RWPE1 (cell line): ENCODE data around the gene KLHL15.

Experiments
- CTCF ChIA-PET: fragments of 350-600 bp; sonication (Branson Sonifier 250); formaldehyde crosslinking; extraction: SDS; loops from one replicate; lab custom pipeline; 2021; lab: Yijun Ruan, JAX
- POLR2A ChIA-PET: fragments of 400-600 bp; formaldehyde crosslinking; extraction: SDS; loops from one replicate; lab custom pipeline; 2020; ENCODE audit warnings: antibody characterized with exemption; ENCODE audit not compliant: low non-redundant PET; lab: Yijun Ruan, JAX
- DNase-seq: peaks from one replicate; pipeline ENCODE4 v3.0.0; 2012; ENCODE audit warnings: low spot score
- H3K27ac ChIP-seq: fragments of 450-650 bp; 2 replicates; pipeline ENCODE4 v1.5.1; 2017
- CTCF ChIP-seq: fragments of 450-650 bp; conservative IDR thresholded peaks from 2 replicates; pipeline ENCODE4 v1.5.1; 2017; ENCODE audit warnings: low read depth, mild to moderate bottlenecking

Gene KLHL15

GRCh38 chrX:24037729-24038128 lies 10.7 kb upstream of the KLHL15 start:
- H3K27ac ChIP-seq: no peak overlapping the region
- CTCF ChIA-PET: no interaction called here
- no peak for TF ChIP-seq CTCF
- POLR2A ChIA-PET: no interaction called here
- DNase-seq: no peak

GRCh38 chrX:24034485-24034884 lies 7.5 kb upstream of the KLHL15 start:
- ChIA-PET POLR2A (no interaction called here), CTCF (interaction anchor here (0.6 kb wide), 1 partner anchor 11 kb away, joined by 4 read pairs; no protein-coding TSS in a partner anchor)
- H3K27ac ChIP-seq: no peak overlapping the region
- DNase-seq: no peak
- no peak for TF ChIP-seq CTCF

GRCh38 chrX:24030597-24030996 lies 3.6 kb upstream of the KLHL15 start:
- DNase-seq: no peak
- no peak overlapping the region for H3K27ac ChIP-seq
- TF ChIP-seq CTCF: no peak
- POLR2A ChIA-PET: no interaction called here
- CTCF ChIA-PET: no interaction called here

- no peak for TF ChIP-seq CTCF
- no peak for DNase-seq
- H3K27ac ChIP-seq: no peak overlapping the region
- ChIA-PET POLR2A (no interaction called here), CTCF (no interaction called here)
These were observed 999 bp upstream of the KLHL15 start for GRCh38 chrX:24027985-24028384.

- no peak overlapping the region for H3K27ac ChIP-seq
- POLR2A ChIA-PET: interaction anchor here (0.6 kb wide), 1 partner anchor 222 kb away, joined by 3 read pairs; no protein-coding TSS in a partner anchor
These were observed 554 bp downstream of the KLHL15 start for GRCh38 chrX:24026432-24026831.

GRCh38 chrX:24025741-24026403 lies 1.1 kb downstream of the KLHL15 start:
- CTCF ChIA-PET: interaction anchor here (0.6 to 2.0 kb wide), 4 partner anchors 29 to 942 kb away, joined by 3 to 8 read pairs (median 4); partner anchors contain the start of gene EIF2S3

More at GRCh38 chrX:24026432-24026831, 554 bp downstream of the KLHL15 start:
- peak; percentile 13 for DNase-seq
- no peak for TF ChIP-seq CTCF
- CTCF ChIA-PET: interaction anchor here (0.6 to 2.0 kb wide), 2 partner anchors 28 to 941 kb away, joined by 3 to 8 read pairs; partner anchors contain the start of gene EIF2S3

More at GRCh38 chrX:24025741-24026403, 1.1 kb downstream of the KLHL15 start:
- POLR2A ChIA-PET: interaction anchor here (0.6 to 1.3 kb wide), 4 partner anchors 28 to 222 kb away, joined by 3 to 14 read pairs (median 3); partner anchors contain the start of gene EIF2S3
- no peak for TF ChIP-seq CTCF
- peak; percentile 12 for DNase-seq
- peak overlapping the region; percentile 91 for H3K27ac ChIP-seq
